Stimulated activated CD8-positive, alpha-beta memory T cell treated with anti-CD3 and anti-CD28 coated beads, Interleukin-7, amount 100 ng/mL, for 24 hours (primary cell): ENCODE results near the gene KIFC1.
A peak's percentile ranks its signal among the peaks of the same experiment; 100 is the strongest.

Source experiments
- DNase-seq: peaks from one replicate; pipeline ENCODE4 v3.0.0-alpha.2; 2020; ENCODE audit warnings: low read depth

The KIFC1 gene

DNA sequence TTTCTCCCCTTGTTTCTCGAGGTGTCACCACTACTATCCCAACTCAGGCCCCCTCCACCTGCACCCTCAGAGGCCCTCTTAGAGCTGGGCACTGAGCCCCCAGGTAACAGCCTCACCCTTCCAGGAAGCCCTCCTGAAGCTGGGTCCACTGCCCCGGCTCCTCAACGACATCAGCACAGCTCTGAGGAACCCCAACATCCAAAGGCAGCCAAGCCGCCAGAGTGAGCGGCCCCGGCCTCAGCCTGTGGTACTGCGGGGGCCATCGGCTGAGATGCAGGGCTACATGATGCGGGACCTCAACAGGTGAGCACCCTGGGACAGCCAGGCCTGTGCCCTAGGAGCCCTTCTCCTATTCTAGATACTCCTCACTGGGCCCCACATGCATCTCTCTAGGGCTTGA lies 49.8 kb downstream of the KIFC1 start:
- no peak for DNase-seq

DNA sequence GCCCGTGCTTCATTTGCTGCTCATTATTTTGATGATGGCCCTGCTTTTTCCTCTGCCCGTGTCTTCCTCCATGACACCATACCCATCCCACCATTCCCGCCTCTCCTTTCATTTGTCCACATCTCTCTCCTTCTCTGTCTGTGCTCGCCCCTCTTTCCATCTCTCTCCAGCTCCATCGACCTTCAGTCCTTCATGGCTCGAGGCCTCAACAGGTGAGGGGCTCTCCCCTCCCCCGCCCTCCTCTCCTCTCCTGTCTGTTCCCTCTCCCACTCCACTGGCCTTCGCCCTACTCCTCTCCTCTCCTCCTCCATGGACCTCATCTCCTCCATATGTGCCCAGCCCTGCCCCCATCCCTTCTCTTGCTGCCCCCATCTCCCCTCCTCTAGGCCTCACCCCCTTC lies 50.7 kb downstream of the KIFC1 start:
- DNase-seq, result no peak

DNA sequence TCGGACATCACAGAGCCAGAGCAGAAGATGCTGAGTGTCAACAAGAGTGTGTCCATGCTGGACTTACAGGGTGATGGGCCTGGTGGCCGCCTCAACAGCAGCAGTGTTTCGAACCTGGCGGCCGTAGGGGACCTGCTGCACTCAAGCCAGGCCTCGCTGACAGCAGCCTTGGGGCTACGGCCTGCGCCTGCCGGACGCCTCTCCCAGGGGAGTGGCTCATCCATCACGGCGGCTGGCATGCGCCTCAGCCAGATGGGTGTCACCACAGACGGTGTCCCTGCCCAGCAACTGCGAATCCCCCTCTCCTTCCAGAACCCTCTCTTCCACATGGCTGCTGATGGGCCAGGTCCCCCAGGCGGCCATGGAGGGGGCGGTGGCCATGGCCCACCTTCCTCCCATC lies 51.4 kb downstream of the KIFC1 start:
- DNase-seq, result no peak

DNA sequence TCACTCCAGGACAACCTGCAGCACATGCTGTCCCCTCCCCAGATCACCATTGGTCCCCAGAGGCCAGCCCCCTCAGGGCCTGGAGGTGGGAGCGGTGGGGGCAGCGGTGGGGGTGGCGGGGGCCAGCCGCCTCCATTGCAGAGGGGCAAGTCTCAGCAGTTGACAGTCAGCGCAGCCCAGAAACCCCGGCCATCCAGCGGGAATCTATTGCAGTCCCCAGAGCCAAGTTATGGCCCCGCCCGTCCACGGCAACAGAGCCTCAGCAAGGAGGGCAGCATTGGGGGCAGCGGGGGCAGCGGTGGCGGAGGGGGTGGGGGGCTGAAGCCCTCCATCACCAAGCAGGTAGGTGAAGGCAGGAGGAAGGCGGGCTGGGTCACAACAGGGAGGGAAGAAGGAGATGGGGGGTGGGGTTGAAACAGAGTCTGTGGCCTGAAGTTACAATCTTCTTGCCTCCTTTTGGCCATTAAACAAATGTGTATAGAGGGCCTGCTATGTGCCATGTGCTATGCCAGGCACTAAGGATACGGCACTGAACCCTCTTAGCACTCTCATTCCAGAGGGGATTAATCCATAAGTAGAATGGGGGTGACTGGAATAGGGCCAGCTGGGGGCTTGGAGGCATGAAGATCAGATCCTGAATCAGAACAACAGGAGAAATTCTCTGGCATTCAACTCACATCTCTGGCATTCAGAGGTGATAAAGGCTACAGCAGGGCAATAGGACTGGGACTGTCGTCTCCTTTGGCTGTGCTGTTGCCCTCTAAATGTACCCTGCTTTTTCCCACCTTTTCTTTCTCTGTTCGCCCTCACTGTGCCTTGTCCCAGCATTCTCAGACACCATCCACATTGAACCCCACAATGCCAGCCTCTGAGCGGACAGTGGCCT lies 52.2 kb downstream of the KIFC1 start:
- no peak for DNase-seq

DNA sequence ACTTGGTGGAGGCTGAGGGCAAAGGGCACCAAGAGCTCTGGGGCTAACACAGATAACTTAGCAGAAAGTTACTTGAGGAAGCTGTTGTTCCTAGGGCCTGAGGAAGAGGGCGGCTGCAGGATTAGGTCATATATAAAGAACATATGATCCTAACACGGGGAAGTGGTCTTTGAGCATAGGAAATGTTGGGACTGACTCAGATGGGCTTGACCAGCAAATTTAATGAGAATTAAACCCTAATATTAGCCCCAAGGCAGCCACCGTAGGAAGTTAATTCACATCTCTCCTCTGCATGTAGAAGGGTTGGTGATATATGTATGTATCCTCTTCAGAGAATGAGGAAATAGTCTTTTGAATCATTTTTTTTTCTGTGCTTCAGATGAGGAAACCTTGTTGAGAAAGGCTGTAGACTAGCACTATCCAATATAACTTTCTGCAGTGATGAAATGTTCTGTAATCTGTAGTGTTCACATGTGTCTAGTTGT lies 53.5 kb downstream of the KIFC1 start:
- DNase-seq, result no peak

DNA sequence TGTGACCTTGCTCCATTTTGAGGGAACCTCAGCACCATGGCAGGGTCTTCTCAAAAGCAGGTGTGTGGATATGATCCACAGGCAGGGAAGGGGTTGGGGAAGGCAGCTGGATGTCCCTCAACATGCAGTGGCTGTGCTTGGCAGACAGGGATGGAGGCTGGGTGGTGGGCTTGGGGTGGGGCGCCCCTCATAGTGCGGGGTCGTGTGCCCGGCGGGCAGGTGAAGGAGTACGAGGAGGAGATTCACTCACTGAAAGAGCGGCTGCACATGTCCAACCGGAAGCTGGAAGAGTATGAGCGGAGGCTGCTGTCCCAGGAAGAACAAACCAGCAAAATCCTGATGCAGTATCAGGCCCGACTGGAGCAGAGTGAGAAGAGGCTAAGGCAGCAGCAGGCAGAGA lies 54.7 kb downstream of the KIFC1 start:
- no peak for DNase-seq

DNA sequence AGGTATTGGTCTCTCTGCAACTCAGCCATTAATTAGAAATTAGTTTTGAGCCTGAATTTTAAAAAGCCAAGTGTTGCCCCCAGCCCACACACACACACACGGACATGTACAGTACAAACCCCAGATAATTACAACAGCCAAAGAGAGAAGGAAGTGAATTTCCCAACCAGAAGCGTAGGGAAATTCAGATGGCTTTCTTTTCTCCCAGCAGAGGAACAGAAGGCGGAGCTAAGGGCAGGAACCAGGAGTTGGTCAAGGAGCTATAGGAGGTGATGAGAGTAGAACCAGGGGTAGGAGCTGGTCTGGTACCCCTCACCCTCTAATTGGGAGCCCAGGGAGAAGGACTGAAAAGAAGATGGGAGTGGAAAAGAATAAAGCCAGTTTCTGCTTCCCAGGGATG lies 58.8 kb downstream of the KIFC1 start:
- no peak for DNase-seq

DNA sequence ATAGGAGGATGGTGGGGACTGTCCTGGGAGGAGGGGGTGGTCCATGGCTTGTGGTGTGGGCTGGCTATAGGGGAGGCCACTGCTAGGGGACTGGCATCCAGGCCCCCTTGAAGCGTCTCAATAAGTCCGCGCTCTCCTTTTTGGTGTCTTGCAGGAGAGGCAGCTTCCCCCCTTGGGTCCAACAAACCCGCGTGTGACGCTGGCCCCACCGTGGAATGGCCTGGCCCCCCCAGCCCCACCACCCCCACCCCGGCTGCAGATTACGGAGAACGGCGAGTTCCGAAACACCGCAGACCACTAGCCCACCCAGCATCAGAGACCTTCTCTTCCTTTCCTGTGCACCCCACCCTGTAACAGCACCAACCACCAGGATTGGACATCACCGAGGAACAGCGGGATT lies 60.0 kb downstream of the KIFC1 start:
- DNase-seq, result no peak

DNA sequence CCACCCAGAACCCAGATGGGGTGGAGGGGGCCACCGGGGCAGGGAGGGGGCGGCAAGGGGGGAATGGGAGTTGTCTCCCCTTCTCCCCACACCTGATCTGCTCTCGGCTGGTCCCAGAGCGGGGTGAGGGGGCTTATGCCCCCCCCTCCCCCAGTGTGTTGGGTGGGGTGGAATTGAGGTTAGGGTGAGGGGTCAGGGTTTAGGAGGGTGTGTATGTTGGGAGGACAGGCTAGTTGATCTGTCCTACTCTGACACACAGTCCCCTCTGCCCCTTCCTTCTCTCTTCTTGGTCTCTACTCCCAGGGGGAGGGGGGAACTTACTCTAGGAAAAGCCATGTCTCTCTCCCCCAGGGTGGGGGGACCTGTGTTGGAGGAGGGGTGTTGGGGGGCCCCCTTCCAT lies 60.9 kb downstream of the KIFC1 start:
- DNase-seq, result no peak

DNA sequence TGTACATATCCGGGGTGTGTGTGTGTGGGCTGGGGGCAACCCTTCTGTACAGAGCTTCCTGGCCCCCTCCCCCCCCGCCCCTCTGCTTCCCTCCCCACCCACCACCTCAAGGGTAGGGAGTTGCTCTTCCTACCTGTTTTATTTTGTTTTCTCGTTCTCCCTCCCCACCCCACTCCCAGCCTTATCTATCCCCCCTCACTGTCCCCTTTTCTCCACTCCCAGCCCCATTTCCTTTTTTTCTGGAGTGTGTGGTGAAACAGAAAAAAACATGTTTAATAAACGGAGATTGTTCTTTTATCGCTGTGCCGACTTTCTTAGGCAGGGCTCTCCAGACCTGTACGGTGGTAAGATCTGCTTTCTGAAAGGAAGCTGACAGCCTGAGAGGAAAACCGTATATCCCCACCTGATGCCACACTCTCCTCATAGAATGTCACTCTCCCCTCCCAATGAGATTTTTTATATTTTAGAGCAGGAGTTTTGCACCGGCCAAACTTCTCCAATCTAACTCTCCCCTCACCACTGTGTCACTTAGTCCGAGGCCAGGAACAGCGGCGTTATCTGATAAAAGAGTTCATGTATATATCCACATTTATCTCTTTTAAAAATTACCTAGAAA lies 61.9 kb downstream of the KIFC1 start:
- DNase-seq, result no peak

DNA sequence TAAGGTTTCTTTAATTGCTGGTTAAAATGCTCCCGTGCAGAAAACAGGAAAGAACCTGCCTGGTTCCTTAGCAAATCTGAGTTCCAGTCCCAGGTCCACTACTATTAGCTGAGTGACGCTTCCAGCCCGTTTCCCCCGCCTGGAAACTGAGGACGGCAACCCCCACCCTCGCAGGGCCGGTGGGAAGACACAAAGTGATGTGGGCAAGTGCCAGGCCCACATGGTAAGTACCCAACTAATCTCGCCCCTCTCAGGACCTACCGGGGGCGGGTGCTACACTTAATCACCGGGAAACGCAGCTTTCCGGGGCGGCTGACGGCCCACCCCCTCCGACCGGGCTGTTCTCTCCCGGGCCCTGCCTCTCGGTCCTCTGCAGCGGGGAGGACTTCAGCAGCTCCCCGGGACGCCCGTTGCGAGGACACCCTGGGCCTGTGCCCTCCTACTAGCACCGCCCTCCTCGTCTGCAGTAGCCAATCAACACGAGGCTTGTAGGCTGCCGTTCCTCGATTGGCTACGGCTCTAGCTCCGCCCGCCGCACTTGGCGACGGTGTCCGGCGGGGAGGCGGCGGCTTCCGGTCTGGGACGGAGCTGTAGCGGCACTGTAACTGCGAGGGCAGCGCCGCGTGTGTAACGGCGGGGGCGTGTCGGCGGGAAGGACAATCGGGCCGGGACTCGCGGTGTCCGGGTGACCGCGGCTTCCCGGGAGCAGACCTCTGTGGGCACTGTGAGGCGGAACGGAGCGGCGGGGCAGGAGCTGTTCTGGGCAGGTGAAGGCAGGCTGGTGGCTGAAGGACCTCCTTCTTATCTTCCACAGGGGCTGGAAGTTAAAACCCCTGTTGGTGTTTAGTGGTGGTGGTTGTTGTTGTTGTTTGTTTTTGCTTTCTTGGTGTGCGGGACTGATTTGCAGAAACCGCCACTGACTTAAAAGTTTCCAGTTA lies 62.7 kb downstream of the KIFC1 start, which contains the start of gene ZBTB9:
Gene ZBTB9 (plus strand): TSS at position 568 of the 938 bp plus-strand sequence. CDS start 525 bp downstream, outside the sequence.
- peak; percentile 81 for DNase-seq

DNA sequence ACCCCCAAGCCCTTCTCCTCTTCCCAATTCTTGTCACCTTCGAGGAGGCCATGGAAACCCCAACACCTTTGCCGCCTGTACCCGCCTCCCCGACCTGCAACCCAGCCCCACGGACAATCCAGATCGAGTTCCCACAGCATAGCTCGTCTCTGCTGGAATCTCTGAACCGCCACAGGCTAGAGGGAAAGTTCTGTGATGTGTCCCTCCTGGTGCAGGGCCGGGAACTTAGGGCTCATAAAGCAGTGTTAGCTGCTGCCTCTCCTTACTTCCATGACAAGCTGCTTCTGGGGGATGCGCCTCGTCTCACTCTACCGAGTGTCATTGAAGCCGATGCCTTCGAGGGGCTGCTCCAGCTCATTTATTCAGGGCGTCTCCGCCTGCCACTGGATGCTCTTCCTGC lies 63.4 kb downstream of the KIFC1 start:
- DNase-seq, result no peak

DNA sequence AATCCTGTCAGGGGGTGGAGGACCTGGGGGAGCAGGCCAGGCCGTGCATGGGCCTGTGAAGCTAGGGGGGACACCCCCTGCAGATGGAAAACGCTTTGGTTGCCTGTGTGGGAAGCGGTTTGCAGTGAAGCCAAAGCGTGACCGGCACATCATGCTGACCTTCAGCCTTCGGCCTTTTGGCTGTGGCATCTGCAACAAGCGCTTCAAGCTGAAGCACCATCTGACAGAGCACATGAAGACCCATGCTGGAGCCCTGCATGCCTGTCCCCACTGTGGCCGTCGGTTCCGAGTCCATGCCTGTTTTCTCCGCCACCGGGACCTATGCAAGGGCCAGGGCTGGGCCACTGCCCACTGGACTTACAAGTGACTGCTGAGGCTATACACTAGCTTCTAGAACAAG lies 64.5 kb downstream of the KIFC1 start:
- no peak for DNase-seq

DNA sequence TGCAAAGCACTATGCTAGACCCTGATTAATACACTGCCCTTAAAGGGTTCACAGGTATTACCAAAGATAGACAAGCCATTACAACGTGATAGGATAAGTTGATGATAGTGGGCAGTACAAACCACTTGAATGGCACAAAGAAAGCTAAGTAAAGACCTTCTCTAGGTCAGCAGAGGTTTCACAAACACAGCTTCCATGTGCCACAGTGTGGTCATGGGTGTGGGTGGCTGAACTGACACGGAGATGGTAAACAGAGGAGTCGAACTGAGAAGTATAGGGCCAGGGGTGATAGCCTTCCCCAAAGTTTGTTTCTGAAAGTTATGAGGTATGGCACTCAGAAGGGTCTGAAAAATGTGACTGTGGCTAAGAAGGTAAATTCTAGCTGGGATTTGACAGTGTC lies 67.1 kb downstream of the KIFC1 start:
- no peak for DNase-seq

DNA sequence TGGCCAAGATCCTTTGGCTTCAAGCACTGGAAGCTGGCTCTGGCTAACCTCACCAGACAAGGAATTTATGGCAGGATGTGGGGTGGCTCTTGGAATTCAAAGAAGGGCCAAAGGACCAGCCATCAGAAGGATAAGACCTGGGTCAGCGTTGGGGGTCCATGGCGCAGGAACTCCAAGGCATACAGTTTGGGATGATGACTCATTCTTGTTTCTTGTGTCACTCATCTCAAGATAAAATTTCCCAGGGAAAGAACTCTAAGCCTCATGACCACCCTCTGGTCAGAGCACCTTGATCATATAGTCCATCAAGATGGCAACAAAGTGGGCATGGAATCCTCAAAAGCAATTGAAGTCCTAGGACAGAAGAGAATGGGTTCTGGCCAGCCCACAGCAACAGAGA lies 67.6 kb downstream of the KIFC1 start:
- DNase-seq, result no peak
